ENCODE measurements around the gene BRMS1. TPM values are rescaled to one million over a fixed set of nuclear protein-coding genes. Genes with fewer than 3 reads are reported as not detected.
A peak's percentile ranks its signal among the peaks of the same experiment; 100 is the strongest.
"Not testable (repeated sequence)": the region's sequence is repeated elsewhere in the genome, so short reads cannot be mapped to it uniquely, and the experiment has no call there.

Gene BRMS1
- total RNA-seq, 1 experiment from 2014 or later, result 69.9 TPM

- DNase-seq (ENCODE audit: low read depth), result peak; percentile 88
Observed at GRCh38 chr11:66311965-66312548, 32.8 kb downstream of the BRMS1 start.

GRCh38 chr11:66311470-66311964 is 33.4 kb downstream of the BRMS1 start:
- no peak for DNase-seq (ENCODE audit: low read depth)

- DNase-seq (ENCODE audit: low read depth), result not testable (repeated sequence)
Observed at GRCh38 chr11:66310803-66311440, 34.0 kb downstream of the BRMS1 start.

- no peak for DNase-seq (ENCODE audit: low read depth)
Observed at GRCh38 chr11:66310324-66310723, 34.6 kb downstream of the BRMS1 start.

GRCh38 chr11:66309475-66309874 is 35.4 kb downstream of the BRMS1 start:
- DNase-seq (ENCODE audit: low read depth), result no peak

GRCh38 chr11:66302656-66303055 is 42.2 kb downstream of the BRMS1 start:
- DNase-seq (ENCODE audit: low read depth), result no peak

GRCh38 chr11:66299186-66299585 is 45.7 kb downstream of the BRMS1 start:
- DNase-seq (ENCODE audit: low read depth), result no peak

- DNase-seq (ENCODE audit: low read depth), result no peak
Observed at GRCh38 chr11:66297610-66298009, 47.3 kb downstream of the BRMS1 start.

- no peak for DNase-seq (ENCODE audit: low read depth)
Observed at GRCh38 chr11:66294626-66295620, 50.0 kb downstream of the BRMS1 start.

- DNase-seq (ENCODE audit: low read depth), result no peak
Observed at GRCh38 chr11:66293777-66294625, 50.9 kb downstream of the BRMS1 start.

GRCh38 chr11:66293352-66293751 is 51.6 kb downstream of the BRMS1 start:
- no peak for DNase-seq (ENCODE audit: low read depth)

GRCh38 chr11:66292543-66293332 is 52.2 kb downstream of the BRMS1 start:
- no peak for DNase-seq (ENCODE audit: low read depth)

GRCh38 chr11:66291706-66292542 is 53.0 kb downstream of the BRMS1 start, which contains the start of gene TMEM151A:
Gene TMEM151A (plus strand): TSS chr11:66291894. CDS start chr11:66292014, 120 bp downstream.
- DNase-seq (ENCODE audit: low read depth), result no peak

GRCh38 chr11:66291303-66291705 is 53.6 kb downstream of the BRMS1 start:
- no peak for DNase-seq (ENCODE audit: low read depth)

- DNase-seq (ENCODE audit: low read depth), result no peak
Observed at GRCh38 chr11:66290330-66290621, 54.6 kb downstream of the BRMS1 start.

- DNase-seq (ENCODE audit: low read depth), result no peak
Observed at GRCh38 chr11:66289548-66290329, 55.2 kb downstream of the BRMS1 start.

- DNase-seq (ENCODE audit: low read depth), result peak; percentile 99
Observed at GRCh38 chr11:66288671-66289547, 56.0 kb downstream of the BRMS1 start, which contains the start of gene YIF1A. Gene YIF1A (minus strand): TSS chr11:66289143. CDS start chr11:66288985, 158 bp downstream.

Data from HT1080 (cell line).